Glutamatergic neuron (in vitro differentiated cells): ENCODE measurements around the gene MAGEA10. TPM values are rescaled to one million over a fixed set of nuclear protein-coding genes. Genes with fewer than 3 reads are reported as not detected.

Experiments
- DNase-seq: peaks from one replicate; pipeline ENCODE4 v3.0.0; 2022
- H3K27ac Mint-ChIP-seq: one replicate; pipeline ENCODE4 v1.8.0; 2020; ENCODE audit warnings: mild to moderate bottlenecking, mixed read lengths, inconsistent platforms; ENCODE audit not compliant: unreplicated experiment
- H3K27me3 Mint-ChIP-seq: one replicate; pipeline ENCODE4 v1.8.0; 2020; ENCODE audit warnings: mild to moderate bottlenecking, moderate library complexity, mixed read lengths, inconsistent platforms; ENCODE audit not compliant: unreplicated experiment
- H3K36me3 Mint-ChIP-seq: one replicate; pipeline ENCODE4 v1.8.0; 2020; ENCODE audit warnings: mild to moderate bottlenecking, mixed read lengths, inconsistent platforms; ENCODE audit not compliant: unreplicated experiment
- H3K4me1 Mint-ChIP-seq: one replicate; pipeline ENCODE4 v1.8.0; 2020; ENCODE audit warnings: mild to moderate bottlenecking, low read depth, mixed read lengths, inconsistent platforms; ENCODE audit not compliant: unreplicated experiment
- H3K4me3 Mint-ChIP-seq: one replicate; pipeline ENCODE4 v1.8.0; 2020; ENCODE audit warnings: mild to moderate bottlenecking, mixed read lengths, inconsistent platforms; ENCODE audit not compliant: unreplicated experiment
- H3K9me3 Mint-ChIP-seq: one replicate; pipeline ENCODE4 v1.8.0; 2020; ENCODE audit warnings: mild to moderate bottlenecking, moderate library complexity, mixed read lengths, inconsistent platforms; ENCODE audit not compliant: unreplicated experiment
- total RNA-seq: library from RNA; stranded (reverse); fragmentation: NEBNext Ultra II Directional; extraction: Animal tissue kit (Norgen Biotek cat#: 25700); gene quantifications from one replicate; pipeline ENCODE4 v1.2.1, GENCODE V29; 2021; ENCODE audit not compliant: unreplicated experiment
- TF ChIP-seq, protein P1 (sequence below): fragments of 200-600 bp; sonication (generic); IDR thresholded peaks from one replicate; pipeline ENCODE4 v1.5.0; 2021; ENCODE audit not compliant: partially characterized antibody, unreplicated experiment

Gene MAGEA10
- total RNA-seq, 1 donor from 2014 or later = not detected

- peaks cover 2% of the 10 kb centered on the region for H3K27me3 Mint-ChIP-seq
- TF ChIP-seq, protein P1, sequence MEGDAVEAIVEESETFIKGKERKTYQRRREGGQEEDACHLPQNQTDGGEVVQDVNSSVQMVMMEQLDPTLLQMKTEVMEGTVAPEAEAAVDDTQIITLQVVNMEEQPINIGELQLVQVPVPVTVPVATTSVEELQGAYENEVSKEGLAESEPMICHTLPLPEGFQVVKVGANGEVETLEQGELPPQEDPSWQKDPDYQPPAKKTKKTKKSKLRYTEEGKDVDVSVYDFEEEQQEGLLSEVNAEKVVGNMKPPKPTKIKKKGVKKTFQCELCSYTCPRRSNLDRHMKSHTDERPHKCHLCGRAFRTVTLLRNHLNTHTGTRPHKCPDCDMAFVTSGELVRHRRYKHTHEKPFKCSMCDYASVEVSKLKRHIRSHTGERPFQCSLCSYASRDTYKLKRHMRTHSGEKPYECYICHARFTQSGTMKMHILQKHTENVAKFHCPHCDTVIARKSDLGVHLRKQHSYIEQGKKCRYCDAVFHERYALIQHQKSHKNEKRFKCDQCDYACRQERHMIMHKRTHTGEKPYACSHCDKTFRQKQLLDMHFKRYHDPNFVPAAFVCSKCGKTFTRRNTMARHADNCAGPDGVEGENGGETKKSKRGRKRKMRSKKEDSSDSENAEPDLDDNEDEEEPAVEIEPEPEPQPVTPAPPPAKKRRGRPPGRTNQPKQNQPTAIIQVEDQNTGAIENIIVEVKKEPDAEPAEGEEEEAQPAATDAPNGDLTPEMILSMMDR = no peak
- DNase-seq = no peak
- H3K4me3 Mint-ChIP-seq = no peak overlapping the region
- no peaks in the 10 kb centered on the region for H3K9me3 Mint-ChIP-seq
- H3K27ac Mint-ChIP-seq = no peak overlapping the region
- no peaks in the 10 kb centered on the region for H3K36me3 Mint-ChIP-seq
- no peaks in the 10 kb centered on the region for H3K4me1 Mint-ChIP-seq
Observed at GRCh38 chrX:152165033-152165743, 26.8 kb upstream of the MAGEA10 start.

- Mint-ChIP-seq H3K4me3 (no peak overlapping the region), H3K27ac (no peak overlapping the region), H3K27me3 (no peaks in the 10 kb centered on the region), H3K9me3 (no peaks in the 10 kb centered on the region), H3K36me3 (peaks cover 4% of the 10 kb centered on the region), H3K4me1 (no peaks in the 10 kb centered on the region)
- TF ChIP-seq, protein P1 = no peak
- DNase-seq = no peak
Observed at GRCh38 chrX:152157042-152157441, 18.7 kb upstream of the MAGEA10 start.

- TF ChIP-seq, protein P1 = no peak
- H3K4me1 Mint-ChIP-seq = no peaks in the 10 kb centered on the region
- H3K4me3 Mint-ChIP-seq = no peak overlapping the region
- H3K27me3 Mint-ChIP-seq = no peaks in the 10 kb centered on the region
- no peak for DNase-seq
- H3K9me3 Mint-ChIP-seq = no peaks in the 10 kb centered on the region
- H3K36me3 Mint-ChIP-seq = peaks cover 4% of the 10 kb centered on the region
- H3K27ac Mint-ChIP-seq = no peak overlapping the region
Observed at GRCh38 chrX:152155766-152156310, 17.5 kb upstream of the MAGEA10 start.

DNA sequence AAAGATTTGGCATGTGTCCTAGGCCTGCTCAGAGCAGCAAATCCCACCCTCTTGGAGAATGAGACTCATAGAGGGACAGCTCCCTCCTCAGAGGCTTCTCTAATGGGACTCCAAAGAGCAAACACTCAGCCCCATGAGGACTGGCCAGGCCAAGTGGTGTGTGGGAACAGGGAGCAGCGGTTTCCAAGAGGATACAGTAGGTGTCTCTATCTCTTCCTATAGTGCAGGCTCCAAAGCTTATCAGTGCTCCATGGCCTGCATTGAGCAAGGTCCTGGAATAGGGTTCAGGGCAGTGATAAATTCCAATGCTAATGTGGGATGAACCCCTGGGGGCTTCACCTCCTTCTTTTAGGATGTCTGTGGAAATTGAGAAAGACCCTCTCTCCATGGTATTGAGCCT, 15.7 kb upstream of the MAGEA10 start:
- no peak for DNase-seq
- Mint-ChIP-seq H3K4me1 (no peaks in the 10 kb centered on the region), H3K27me3 (no peaks in the 10 kb centered on the region), H3K9me3 (no peaks in the 10 kb centered on the region), H3K27ac (no peak overlapping the region), H3K4me3 (no peak overlapping the region), H3K36me3 (peaks cover 4% of the 10 kb centered on the region)
- TF ChIP-seq, protein P1 = no peak

- Mint-ChIP-seq H3K36me3 (peaks cover 4% of the 10 kb centered on the region), H3K4me3 (no peak overlapping the region), H3K27ac (no peak overlapping the region), H3K4me1 (no peaks in the 10 kb centered on the region), H3K27me3 (no peaks in the 10 kb centered on the region), H3K9me3 (no peaks in the 10 kb centered on the region)
- TF ChIP-seq, protein P1 = no peak
- DNase-seq = no peak
Observed at GRCh38 chrX:152151256-152151655, 12.9 kb upstream of the MAGEA10 start.
